Erythroblast (primary cell): ENCODE measurements around the gene DACT1.

Source experiments
- GATA1 ChIP-seq: IDR thresholded peaks from 2 replicates; pipeline ENCODE4 v1.6.1; 2011; ENCODE audit warnings: low read depth, mild to moderate bottlenecking, control low read depth, low read length, moderate library complexity
- POLR2A ChIP-seq: IDR thresholded peaks from 2 replicates; pipeline ENCODE4 v1.6.1; 2011; ENCODE audit warnings: mild to moderate bottlenecking, low read length

- TF ChIP-seq POLR2A (no peak), GATA1 (no peak)
Measured at GRCh38 chr14:58677517-58677916, 39.8 kb downstream of the DACT1 start.
